K562 (cell line): Measurements from ENCODE around the gene TUT1. TPM values are rescaled to one million over a fixed set of nuclear protein-coding genes. Genes with fewer than 3 reads are reported as not detected.

Experiments used
- ARID1B ChIP-seq: fragments of 450-650 bp; IDR thresholded peaks from 2 replicates; pipeline ENCODE4 v1.6.1; 2016; ENCODE audit warnings: antibody characterized with exemption, mild to moderate bottlenecking, inconsistent platforms
- ASH1L ChIP-seq: fragments of 450-650 bp; IDR thresholded peaks from 2 replicates; pipeline ENCODE4 v1.6.1; 2018; ENCODE audit warnings: borderline replicate concordance, mild to moderate bottlenecking, low read depth; ENCODE audit not compliant: partially characterized antibody
- CHAMP1 ChIP-seq: fragments of 450-650 bp; IDR thresholded peaks from 2 replicates; pipeline ENCODE4 v1.6.1; 2016; ENCODE audit warnings: mild to moderate bottlenecking
- ETS2 ChIP-seq: IDR thresholded peaks from 2 replicates; pipeline ENCODE4 v1.6.1; 2016; ENCODE audit warnings: borderline replicate concordance, missing genetic modification characterization, mild to moderate bottlenecking, moderate library complexity, missing compliant biosample characterization; ENCODE audit not compliant: poor library complexity, severe bottlenecking
- ETV1 ChIP-seq: fragments of 450-650 bp; conservative IDR thresholded peaks from 2 replicates; pipeline ENCODE4 v1.6.1; 2016; ENCODE audit warnings: missing genetic modification characterization, control low read depth, low read depth, missing compliant biosample characterization
- HDAC8 ChIP-seq: fragments of 450-650 bp; IDR thresholded peaks from 2 replicates; pipeline ENCODE4 v1.6.1; 2016; ENCODE audit warnings: mild to moderate bottlenecking, missing genetic modification characterization, moderate library complexity, missing compliant biosample characterization
- HNRNPLL ChIP-seq: fragments of 200-400 bp; formaldehyde crosslinking; IDR thresholded peaks from 2 replicates; pipeline ENCODE4 v1.6.1; 2017; ENCODE audit warnings: low read length, low read depth, mild to moderate bottlenecking; ENCODE audit not compliant: poor library complexity, severe bottlenecking
- HOXB6 ChIP-seq: fragments of 250-450 bp; sonication (Bioruptor Pico); IDR thresholded peaks from 2 replicates; pipeline ENCODE4 v1.5.1; 2022; ENCODE audit warnings: mild to moderate bottlenecking, borderline replicate concordance
- MCM5 ChIP-seq: fragments of 450-650 bp; IDR thresholded peaks from 2 replicates; pipeline ENCODE4 v1.6.1; 2016; ENCODE audit warnings: low read depth
- MECOM ChIP-seq: fragments of 250-450 bp; sonication (Bioruptor Pico); IDR thresholded peaks from 2 replicates; pipeline ENCODE4 v1.8.0; 2022; ENCODE audit warnings: inconsistent platforms
- PTBP1 ChIP-seq: fragments of 200-400 bp; formaldehyde crosslinking; IDR thresholded peaks from 2 replicates; pipeline ENCODE4 v1.6.1; 2017; ENCODE audit warnings: low read depth, low read length
- SRSF9 ChIP-seq: fragments of 200-400 bp; formaldehyde crosslinking; IDR thresholded peaks from 2 replicates; pipeline ENCODE4 v1.6.1; 2017; ENCODE audit warnings: low read depth, low read length, borderline replicate concordance
- STAT6 ChIP-seq: sonication (generic); formaldehyde crosslinking; IDR thresholded peaks from 2 replicates; pipeline ENCODE4 v1.8.1; 2023; ENCODE audit warnings: mild to moderate bottlenecking, missing genetic modification reagents
- THRB ChIP-seq: fragments of 450-650 bp; formaldehyde crosslinking; conservative IDR thresholded peaks from 2 replicates; pipeline ENCODE4 v1.4.0; 2022; ENCODE audit warnings: mild to moderate bottlenecking, missing genetic modification characterization
- ZMIZ1 ChIP-seq, 2 experiments: fragments of 150-350 bp in 1 of 2; IDR thresholded peaks; 2 replicates each; pipeline ENCODE4 v1.6.1; 2012 to 2016; ENCODE audit warnings: low read depth in 2 of 2, low read length in 2 of 2, mild to moderate bottlenecking in 1 of 2, moderate library complexity in 1 of 2
- ZNF146 ChIP-seq: IDR thresholded peaks from one replicate; pipeline ENCODE4 v1.6.1; 2018; ENCODE audit warnings: missing compliant biosample characterization; ENCODE audit not compliant: unreplicated experiment
- ZNF277 ChIP-seq: fragments of 250-450 bp; sonication (Bioruptor Pico); IDR thresholded peaks from 2 replicates; pipeline ENCODE4 v1.8.0; 2022; ENCODE audit warnings: inconsistent platforms, mild to moderate bottlenecking, moderate library complexity, borderline replicate concordance
- polyA plus RNA-seq, 8 experiments: library from polyadenylated mRNA; depleted of rRNA in 4 of 8; stranded (reverse) in 5 of 8; unstranded in 3 of 8; fragments of >200 nt; fragmentation: Nextera tagmentation in 2 of 8; fragmentation: Illumina TruSeq in 1 of 8; extraction: Ambion mirVana in 2 of 8; extraction: Trizol in 1 of 8; gene quantifications; 2 replicates each; pipeline versions ENCODE4 v1.2.1 to v1.2.3, GENCODE V29; 2011 to 2014; ENCODE audit warnings: inconsistent platforms in 1 of 8, missing spikeins in 1 of 8
- total RNA-seq, 7 experiments: library from RNA; depleted of rRNA in 6 of 7; stranded (reverse); fragments of >200 nt in 6 of 7; fragmentation: Illumina TruSeq in 2 of 7; extraction: Trizol in 2 of 7; gene quantifications; 2 replicates each; pipeline versions ENCODE4 v1.2.1 to v1.2.3, GENCODE V29; 2011 to 2021; ENCODE audit warnings: low replicate concordance in 1 of 7

Gene TUT1
- total and polyA plus RNA-seq, 9 of the 15 experiments (the other 6 are each of a cell fraction or from before 2014, with no cell fraction given) = 0.66 to 44.3 (median 15.7) TPM

DNA sequence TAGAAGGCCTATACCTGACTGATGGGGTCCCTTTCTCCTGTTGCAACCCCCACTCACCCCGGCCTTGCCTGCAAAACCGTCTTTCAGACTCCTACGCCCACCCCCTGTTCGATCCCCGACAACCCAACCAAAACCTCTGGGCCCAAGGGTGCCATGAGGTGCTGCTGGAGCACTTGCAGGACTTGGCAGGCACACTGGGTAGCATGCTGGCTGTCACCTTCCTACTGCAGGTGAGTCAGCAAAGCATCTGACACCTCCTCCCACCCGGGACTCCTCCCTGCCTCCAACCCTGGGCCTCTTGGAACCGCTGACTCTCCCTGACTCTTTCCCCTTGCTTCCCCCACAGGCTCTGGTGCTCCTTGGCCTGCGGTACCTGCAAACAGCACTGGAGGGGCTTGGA lies 23.0 kb upstream of the TUT1 start (continued):
- no peak for TF ChIP-seq STAT6 (CRISPR knock-in tag)
- TF ChIP-seq ZNF146 (CRISPR knock-in tag) = no peak
- no peak for TF ChIP-seq ASH1L
- TF ChIP-seq ETV1 (tag) = no peak
- no peak for TF ChIP-seq MECOM (CRISPR knock-in tag)
- TF ChIP-seq ZNF277 = no peak
- TF ChIP-seq ZMIZ1 (IDR thresholded peaks at IDR 0.05; ENCODE audit: low read depth in 2 of 2, low read length in 2 of 2) = no peak
- TF ChIP-seq MCM5 = no peak
- no peak for TF ChIP-seq CHAMP1
- no peak for TF ChIP-seq THRB (CRISPR knock-in tag)
- no peak for TF ChIP-seq ETS2
- no peak for TF ChIP-seq HNRNPLL
- no peak for TF ChIP-seq HDAC8 (tag)
- no peak for TF ChIP-seq HOXB6 (CRISPR knock-in tag)
- no peak for TF ChIP-seq SRSF9
- no peak for TF ChIP-seq PTBP1
- TF ChIP-seq ARID1B = 0 out of 2 replicates have a peak, but pooled peaks have one; percentile 15
